ENCODE measurements around the gene THAP12. TPM values are rescaled to one million over a fixed set of nuclear protein-coding genes. Genes with fewer than 3 reads are reported as not detected.

THAP12 gene
- total RNA-seq, 4 donors from 2014 or later: 21.9 to 42.1 (median 26.0) TPM

GRCh38 chr11:76339221-76339620 is 41.7 kb downstream of the THAP12 start:
- H3K4me1 ChIP-seq: no peaks in the 10 kb centered on the region
- peak overlapping the region in 2 of 4 donors; percentile 20 to 27 for H3K27ac ChIP-seq
- peak in 1 of 3 donors; percentile 54 for DNase-seq
- no peak for TF ChIP-seq CTCF (IDR thresholded peaks at IDR 0.05)
- TF ChIP-seq POLR2A (IDR thresholded peaks at IDR 0.05): no peak
- no peaks in the 10 kb centered on the region for H3K27me3 ChIP-seq
- H3K9me3 ChIP-seq: peaks cover 0 to 12% (median 3%) of the 10 kb centered on the region in 4 donors
- H3K36me3 ChIP-seq: no peaks in the 10 kb centered on the region
- H3K4me3 ChIP-seq: no peak overlapping the region

- TF ChIP-seq CTCF (IDR thresholded peaks at IDR 0.05) (no peak), POLR2A (IDR thresholded peaks at IDR 0.05) (no peak)
- no peak for DNase-seq
- no peaks in the 10 kb centered on the region for H3K27me3 ChIP-seq
- H3K36me3 ChIP-seq: no peaks in the 10 kb centered on the region
- H3K27ac ChIP-seq: no peak overlapping the region
- peaks cover 0 to 13% (median 3%) of the 10 kb centered on the region in 4 donors for H3K9me3 ChIP-seq
- no peak overlapping the region for H3K4me3 ChIP-seq
- no peaks in the 10 kb centered on the region for H3K4me1 ChIP-seq
Observed at GRCh38 chr11:76337923-76338322, 43.0 kb downstream of the THAP12 start.

- Histone ChIP-seq H3K27ac (no peak overlapping the region), H3K9me3 (peaks cover 0 to 13% (median 3%) of the 10 kb centered on the region in 4 donors), H3K36me3 (no peaks in the 10 kb centered on the region), H3K4me1 (no peaks in the 10 kb centered on the region), H3K4me3 (no peak overlapping the region), H3K27me3 (no peaks in the 10 kb centered on the region)
- TF ChIP-seq POLR2A (IDR thresholded peaks at IDR 0.05): no peak
- no peak for TF ChIP-seq CTCF (IDR thresholded peaks at IDR 0.05)
- DNase-seq: no peak
Observed at GRCh38 chr11:76337469-76337868, 43.5 kb downstream of the THAP12 start.

GRCh38 chr11:76336597-76336996 is 44.3 kb downstream of the THAP12 start:
- H3K9me3 ChIP-seq: peaks cover 0 to 13% (median 3%) of the 10 kb centered on the region in 4 donors
- TF ChIP-seq CTCF (IDR thresholded peaks at IDR 0.05) (no peak), POLR2A (IDR thresholded peaks at IDR 0.05) (no peak)
- no peaks in the 10 kb centered on the region for H3K4me1 ChIP-seq
- H3K27me3 ChIP-seq: no peaks in the 10 kb centered on the region
- H3K4me3 ChIP-seq: no peak overlapping the region
- no peak for DNase-seq
- no peak overlapping the region for H3K27ac ChIP-seq
- no peaks in the 10 kb centered on the region for H3K36me3 ChIP-seq

- DNase-seq: no peak
- TF ChIP-seq POLR2A (IDR thresholded peaks at IDR 0.05): no peak
- no peak for TF ChIP-seq CTCF (IDR thresholded peaks at IDR 0.05)
Observed at GRCh38 chr11:76335842-76336241, 45.1 kb downstream of the THAP12 start.

More at GRCh38 chr11:76335842-76336241, 45.1 kb downstream of the THAP12 start:
- H3K27me3 ChIP-seq: no peaks in the 10 kb centered on the region
- H3K9me3 ChIP-seq: peaks cover 0 to 13% (median 3%) of the 10 kb centered on the region in 4 donors
- no peak overlapping the region for H3K27ac ChIP-seq
- H3K4me3 ChIP-seq: no peak overlapping the region
- no peaks in the 10 kb centered on the region for H3K36me3 ChIP-seq
- H3K4me1 ChIP-seq: no peaks in the 10 kb centered on the region

All from Peyer's patch (tissue), 4 donors.